Stimulated activated naive CD4-positive, alpha-beta T cell treated with Interleukin-2 at 50 U/mL for 16 hours (primary cell): Measurements from ENCODE around the gene EDEM2.
"Not testable (repeated sequence)": the region's sequence is repeated elsewhere in the genome, so short reads cannot be mapped to it uniquely, and the experiment has no call there.

ENCODE experiments used
- DNase-seq: peaks from one replicate; lab custom pipeline; 2025; lab: John Stamatoyannopoulos, UW

The EDEM2 gene

GRCh38 chr20:35087791-35088190 lies 59.3 kb downstream of the EDEM2 start:
- DNase-seq: no peak

- DNase-seq: no peak
Observed at GRCh38 chr20:35087355-35087754, 59.8 kb downstream of the EDEM2 start.

GRCh38 chr20:35085477-35086225 lies 61.5 kb downstream of the EDEM2 start:
- DNase-seq: no peak

- no peak for DNase-seq
Observed at GRCh38 chr20:35084998-35085397, 62.1 kb downstream of the EDEM2 start.

GRCh38 chr20:35080348-35080642 lies 66.8 kb downstream of the EDEM2 start:
- not testable (repeated sequence) for DNase-seq

GRCh38 chr20:35079472-35080347 lies 67.4 kb downstream of the EDEM2 start:
- DNase-seq: no peak

GRCh38 chr20:35077872-35078271 lies 69.3 kb downstream of the EDEM2 start:
- no peak for DNase-seq

GRCh38 chr20:35077341-35077740 lies 69.8 kb downstream of the EDEM2 start:
- no peak for DNase-seq

GRCh38 chr20:35071436-35072153 lies 75.5 kb downstream of the EDEM2 start:
- not testable (repeated sequence) for DNase-seq

GRCh38 chr20:35066194-35066593 lies 80.9 kb downstream of the EDEM2 start:
- DNase-seq: no peak
